HG03196 (cell line): ENCODE results near the gene CPZ.

Experiments
- ATAC-seq: cut with Tn5 transposase; IDR thresholded peaks from one replicate; pipeline ENCODE4 v1.9.1; 2021; ENCODE audit not compliant: unreplicated experiment

Gene CPZ

GRCh38 chr4:8593264-8594096 lies 915 bp downstream of the CPZ start:
- ATAC-seq: no peak

- no peak for ATAC-seq
These were observed 1.8 kb downstream of the CPZ start for GRCh38 chr4:8594097-8595038.

GRCh38 chr4:8595237-8596087 lies 2.9 kb downstream of the CPZ start:
- ATAC-seq: no peak

GRCh38 chr4:8596891-8597290 lies 4.3 kb downstream of the CPZ start:
- no peak for ATAC-seq

- no peak for ATAC-seq
These were observed 4.8 kb downstream of the CPZ start for GRCh38 chr4:8597319-8597718.

- no peak for ATAC-seq
These were observed 5.2 kb downstream of the CPZ start for GRCh38 chr4:8597791-8598190.

GRCh38 chr4:8598391-8599090 lies 6.0 kb downstream of the CPZ start:
- ATAC-seq: no peak

- ATAC-seq: no peak
These were observed 6.5 kb downstream of the CPZ start for GRCh38 chr4:8599091-8599460.

- ATAC-seq: no peak
These were observed 7.1 kb downstream of the CPZ start for GRCh38 chr4:8599657-8600056.

- ATAC-seq: no peak
These were observed 7.7 kb downstream of the CPZ start for GRCh38 chr4:8600266-8600665.

GRCh38 chr4:8600686-8601085 lies 8.1 kb downstream of the CPZ start:
- no peak for ATAC-seq

GRCh38 chr4:8601086-8601485 lies 8.5 kb downstream of the CPZ start:
- ATAC-seq: no peak

- no peak for ATAC-seq
These were observed 9.0 kb downstream of the CPZ start for GRCh38 chr4:8601556-8601955.

GRCh38 chr4:8602686-8603430 lies 10.3 kb downstream of the CPZ start:
- no peak for ATAC-seq

GRCh38 chr4:8603931-8604330 lies 11.4 kb downstream of the CPZ start:
- no peak for ATAC-seq

GRCh38 chr4:8605289-8605688 lies 12.7 kb downstream of the CPZ start:
- ATAC-seq: no peak

GRCh38 chr4:8606476-8606875 lies 13.9 kb downstream of the CPZ start:
- ATAC-seq: no peak

- no peak for ATAC-seq
These were observed 14.4 kb downstream of the CPZ start for GRCh38 chr4:8606966-8607365.

GRCh38 chr4:8607603-8608481 lies 15.3 kb downstream of the CPZ start:
- ATAC-seq: no peak
